ENCODE results near the gene C2. TPM values are rescaled to one million over a fixed set of nuclear protein-coding genes. Genes with fewer than 3 reads are reported as not detected.
A peak's percentile ranks its signal among the peaks of the same experiment; 100 is the strongest.

The C2 gene
- total and polyA plus RNA-seq, 2 donors from 2014 or later: 38.7 to 84.0 TPM

DNA sequence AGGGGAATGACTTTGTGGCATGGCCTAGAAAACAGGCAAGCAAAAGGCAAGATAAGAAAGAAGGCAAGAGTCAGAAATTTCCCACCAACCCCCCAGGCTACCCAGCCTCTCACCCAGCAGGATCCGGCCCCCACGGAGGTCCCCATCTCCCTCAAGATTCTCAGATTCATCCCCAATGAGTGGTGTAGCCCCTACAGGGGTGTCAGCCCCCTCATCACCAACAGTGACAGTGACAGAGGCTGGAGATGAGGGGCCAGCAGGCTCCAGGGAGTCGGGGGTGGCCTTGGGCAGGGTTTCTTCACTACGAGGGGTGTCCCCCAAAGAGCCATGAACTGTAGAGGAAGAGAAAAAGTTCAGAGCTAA is 31.0 kb upstream of the C2 start:
- Histone ChIP-seq H3K9ac (ENCODE audit: low read length in 3 of 3) (peak overlapping the region in 2 of 3 donors; percentile 6 to 56), H3K27ac (ENCODE audit: low read depth in 2 of 2, low read length in 2 of 2) (no peak overlapping the region), H3K4me1 (ENCODE audit: control insufficient read depth in 2 of 3, insufficient read depth in 2 of 3, low read depth in 1 of 3, low read length in 3 of 3) (peaks cover 4 to 15% (median 5%) of the 10 kb centered on the region in 3 donors), H3K27me3 (ENCODE audit: control insufficient read depth, insufficient read depth, low read length) (no peaks in the 10 kb centered on the region), H3K36me3 (ENCODE audit: control insufficient read depth in 2 of 3, insufficient read depth in 3 of 3, low read length in 3 of 3) (peaks cover 1 to 11% (median 5%) of the 10 kb centered on the region in 3 donors), H3K9me3 (ENCODE audit: control insufficient read depth in 2 of 3, insufficient read depth in 1 of 3, low read length in 3 of 3) (no peaks in the 10 kb centered on the region), H3K4me3 (ENCODE audit: low read length in 3 of 3) (peak overlapping the region in 2 of 3 donors; percentile 28 to 92)
- intact Hi-C loops (cut with DNase I): no loop called here
- FAIRE-seq (no peak), DNase-seq (no peak)
- TF ChIP-seq, protein P1, sequence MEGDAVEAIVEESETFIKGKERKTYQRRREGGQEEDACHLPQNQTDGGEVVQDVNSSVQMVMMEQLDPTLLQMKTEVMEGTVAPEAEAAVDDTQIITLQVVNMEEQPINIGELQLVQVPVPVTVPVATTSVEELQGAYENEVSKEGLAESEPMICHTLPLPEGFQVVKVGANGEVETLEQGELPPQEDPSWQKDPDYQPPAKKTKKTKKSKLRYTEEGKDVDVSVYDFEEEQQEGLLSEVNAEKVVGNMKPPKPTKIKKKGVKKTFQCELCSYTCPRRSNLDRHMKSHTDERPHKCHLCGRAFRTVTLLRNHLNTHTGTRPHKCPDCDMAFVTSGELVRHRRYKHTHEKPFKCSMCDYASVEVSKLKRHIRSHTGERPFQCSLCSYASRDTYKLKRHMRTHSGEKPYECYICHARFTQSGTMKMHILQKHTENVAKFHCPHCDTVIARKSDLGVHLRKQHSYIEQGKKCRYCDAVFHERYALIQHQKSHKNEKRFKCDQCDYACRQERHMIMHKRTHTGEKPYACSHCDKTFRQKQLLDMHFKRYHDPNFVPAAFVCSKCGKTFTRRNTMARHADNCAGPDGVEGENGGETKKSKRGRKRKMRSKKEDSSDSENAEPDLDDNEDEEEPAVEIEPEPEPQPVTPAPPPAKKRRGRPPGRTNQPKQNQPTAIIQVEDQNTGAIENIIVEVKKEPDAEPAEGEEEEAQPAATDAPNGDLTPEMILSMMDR (IDR thresholded peaks at IDR 0.05; ENCODE audit: borderline replicate concordance, extremely low read depth, insufficient read depth): no peak

DNA sequence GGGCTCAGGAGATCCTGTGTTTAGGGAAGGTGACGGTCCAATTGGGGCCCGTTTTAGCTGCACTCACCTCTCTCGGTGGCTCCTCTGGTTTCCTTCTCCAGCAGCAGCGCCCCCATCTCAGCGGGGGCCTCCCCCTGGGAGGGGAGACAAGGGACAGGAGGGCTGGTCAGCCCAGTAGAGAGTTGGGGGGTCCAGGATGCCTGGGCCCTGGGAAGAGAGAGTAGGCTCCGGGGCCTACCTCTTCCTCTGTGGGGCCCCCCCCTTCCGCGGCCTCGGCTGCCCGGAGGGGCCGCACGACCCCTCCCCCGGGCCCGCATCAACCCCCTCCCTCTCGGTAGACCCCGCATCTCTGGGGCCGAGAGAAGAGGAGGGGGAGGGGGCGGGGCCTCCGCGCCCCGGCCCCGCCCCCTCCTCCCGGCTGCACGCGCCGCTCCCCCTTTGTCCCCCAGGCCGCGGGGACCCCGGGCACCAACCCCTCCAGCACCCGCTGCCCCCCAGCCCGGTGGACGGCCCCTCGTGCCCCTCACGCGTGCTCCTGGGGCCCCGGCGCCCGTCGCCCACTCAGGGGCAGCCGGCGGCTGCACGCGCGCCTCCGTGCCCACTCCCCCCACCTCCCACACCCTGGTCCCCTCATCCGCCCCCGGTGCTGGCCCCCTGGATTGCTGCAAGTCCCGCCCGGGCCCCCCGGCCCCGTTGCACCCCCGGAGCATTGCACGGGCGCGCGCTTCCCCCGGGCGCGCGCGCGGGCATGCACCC is 30.5 kb upstream of the C2 start:
- peak overlapping the region in 2 of 3 donors; percentile 28 to 92 for H3K4me3 ChIP-seq (ENCODE audit: low read length in 3 of 3)
- TF ChIP-seq, protein P1 (IDR thresholded peaks at IDR 0.05; ENCODE audit: borderline replicate concordance, extremely low read depth, insufficient read depth): no peak
- intact Hi-C loops (cut with DNase I): no loop called here
- no peaks in the 10 kb centered on the region for H3K27me3 ChIP-seq (ENCODE audit: control insufficient read depth, insufficient read depth, low read length)
- peak in 3 of 5 donors; percentile 43 to 89 (median 70) for DNase-seq
- H3K27ac ChIP-seq (ENCODE audit: low read depth in 2 of 2, low read length in 2 of 2): no peak overlapping the region
- peaks cover 4 to 15% (median 5%) of the 10 kb centered on the region in 3 donors for H3K4me1 ChIP-seq (ENCODE audit: control insufficient read depth in 2 of 3, insufficient read depth in 2 of 3, low read depth in 1 of 3, low read length in 3 of 3)
- H3K9me3 ChIP-seq (ENCODE audit: control insufficient read depth in 2 of 3, insufficient read depth in 1 of 3, low read length in 3 of 3): no peaks in the 10 kb centered on the region
- peak overlapping the region in 2 of 3 donors; percentile 6 to 56 for H3K9ac ChIP-seq (ENCODE audit: low read length in 3 of 3)
- H3K36me3 ChIP-seq (ENCODE audit: control insufficient read depth in 2 of 3, insufficient read depth in 3 of 3, low read length in 3 of 3): peaks cover 0 to 10% (median 4%) of the 10 kb centered on the region in 3 donors
- no peak for FAIRE-seq

DNA sequence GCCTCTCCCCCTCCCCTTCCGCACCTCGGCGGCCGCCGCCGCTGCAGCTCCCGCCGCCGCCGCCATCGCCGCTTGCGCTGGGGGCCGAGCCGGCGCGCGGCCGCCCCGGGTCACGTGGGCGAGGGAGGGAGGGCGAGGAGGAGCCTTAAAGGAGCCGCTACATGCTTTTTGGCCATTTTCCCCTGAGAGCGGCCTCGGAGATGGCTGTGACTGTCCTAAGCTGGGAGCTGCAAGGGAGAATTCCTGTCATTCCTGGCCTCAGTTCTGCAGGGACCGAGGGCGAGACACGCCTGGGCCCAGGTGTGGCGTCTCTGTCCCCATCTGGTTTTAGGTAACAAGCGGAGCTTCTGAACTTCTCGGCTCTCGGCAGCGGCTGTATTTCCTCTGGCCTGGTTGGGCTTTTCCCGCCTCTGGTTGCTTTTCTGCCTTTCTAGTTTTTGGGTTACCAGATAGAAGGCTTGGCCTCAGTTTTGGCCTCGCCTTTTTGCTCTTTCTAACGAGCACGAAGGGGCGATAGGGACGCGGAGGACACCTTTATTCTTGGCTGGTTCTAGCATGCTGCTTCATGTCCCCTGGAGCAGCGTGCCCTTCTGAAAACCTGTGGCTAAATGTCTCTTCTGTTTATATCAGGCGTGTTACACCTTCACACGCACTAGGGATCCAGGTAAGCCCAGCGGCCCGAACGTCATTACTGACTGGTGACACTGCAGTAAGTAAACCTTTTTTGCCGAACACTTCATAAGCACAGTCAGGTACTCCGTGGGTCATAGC is 29.7 kb upstream of the C2 start, which contains the start of gene EHMT2:
Gene EHMT2, minus strand, starts transcription at position 87 of the 771 bp plus-strand sequence. Its CDS starts 21 bp downstream, at position 66.
- Histone ChIP-seq H3K36me3 (ENCODE audit: control insufficient read depth in 2 of 3, insufficient read depth in 3 of 3, low read length in 3 of 3) (peaks cover 0 to 8% (median 2%) of the 10 kb centered on the region in 3 donors), H3K27ac (ENCODE audit: low read depth in 2 of 2, low read length in 2 of 2) (peak within 1 kb of the TSS; percentile 72 to 77), H3K4me3 (ENCODE audit: low read length in 3 of 3) (peak within 1 kb of the TSS; percentile 92 to 97 (median 94)), H3K9ac (ENCODE audit: low read length in 3 of 3) (peak within 1 kb of the TSS; percentile 81 to 94 (median 85)), H3K4me1 (ENCODE audit: control insufficient read depth in 2 of 3, insufficient read depth in 2 of 3, low read depth in 1 of 3, low read length in 3 of 3) (peaks cover 4 to 18% (median 10%) of the 10 kb centered on the region in 3 donors), H3K9me3 (ENCODE audit: control insufficient read depth in 2 of 3, insufficient read depth in 1 of 3, low read length in 3 of 3) (no peaks in the 10 kb centered on the region), H3K27me3 (ENCODE audit: control insufficient read depth, insufficient read depth, low read length) (no peaks in the 10 kb centered on the region)
- intact Hi-C loops (cut with DNase I): no loop called here
- DNase-seq (peak; percentile 55 to 95 (median 93)), FAIRE-seq (no peak)
- TF ChIP-seq, protein P1 (IDR thresholded peaks at IDR 0.05; ENCODE audit: borderline replicate concordance, extremely low read depth, insufficient read depth): peak; percentile 19
